NT2/D1 (cell line): ENCODE data around the gene SHLD2.
"Not testable (repeated sequence)": the region's sequence is repeated elsewhere in the genome, so short reads cannot be mapped to it uniquely, and the experiment has no call there.

ENCODE experiments used
- SUZ12 ChIP-seq: IDR thresholded peaks from 2 replicates; pipeline ENCODE4 v1.6.1; 2011; ENCODE audit not compliant: insufficient read length, insufficient read depth; ENCODE audit errors: extremely low read depth
- YY1 ChIP-seq: IDR thresholded peaks from 2 replicates; pipeline ENCODE4 v1.6.1; 2011; ENCODE audit not compliant: insufficient read length, insufficient read depth
- ZNF274 ChIP-seq: IDR thresholded peaks from 2 replicates; pipeline ENCODE4 v1.6.1; 2011; ENCODE audit warnings: mild to moderate bottlenecking, low read depth, low read length

DNA sequence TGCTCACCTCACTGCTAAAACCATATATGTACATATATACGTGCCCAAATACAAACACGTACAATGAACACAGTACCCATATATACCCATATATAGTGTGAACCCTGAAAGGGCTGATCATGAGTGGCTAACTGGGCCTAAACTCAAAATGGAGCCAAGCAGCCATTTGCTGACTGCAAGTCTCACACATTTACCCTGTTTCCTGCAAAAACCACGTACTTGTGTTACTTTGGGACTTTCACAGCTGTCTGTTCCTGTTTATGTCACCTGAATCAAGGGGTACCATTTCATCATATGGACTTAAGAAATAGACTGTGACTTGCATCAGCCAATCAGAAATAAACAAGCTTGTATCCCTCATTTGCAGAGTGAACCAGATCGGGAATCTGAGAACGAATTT, 124.4 kb downstream of the SHLD2 start:
- not testable (repeated sequence) for TF ChIP-seq YY1, ZNF274, SUZ12
